Measurements from ENCODE around the gene CAMK2D. TPM values are rescaled to one million over a fixed set of nuclear protein-coding genes. Genes with fewer than 3 reads are reported as not detected.

The CAMK2D gene
- total RNA-seq, 1 donor = 378 TPM

GRCh38 chr4:113556382-113557134 is 205.0 kb downstream of the CAMK2D start:
- no peak for DNase-seq (ENCODE audit: low read depth)
- no peak for TF ChIP-seq CTCF (IDR thresholded peaks at IDR 0.05; ENCODE audit: insufficient read depth, low read length)

GRCh38 chr4:113555868-113556267 is 205.7 kb downstream of the CAMK2D start:
- TF ChIP-seq CTCF (IDR thresholded peaks at IDR 0.05; ENCODE audit: insufficient read depth, low read length) = no peak
- no peak overlapping the region for H3K4me3 ChIP-seq (ENCODE audit: low read depth, low read length)
- peak; percentile 89 for DNase-seq (ENCODE audit: low read depth)

More at GRCh38 chr4:113556382-113557134, 205.0 kb downstream of the CAMK2D start:
- H3K4me3 ChIP-seq (ENCODE audit: low read depth, low read length) = no peak overlapping the region

- DNase-seq (ENCODE audit: low read depth) = no peak
- no peak overlapping the region for H3K4me3 ChIP-seq (ENCODE audit: low read depth, low read length)
- no peak for TF ChIP-seq CTCF (IDR thresholded peaks at IDR 0.05; ENCODE audit: insufficient read depth, low read length)
These were observed 208.5 kb downstream of the CAMK2D start for GRCh38 chr4:113553082-113553481.

GRCh38 chr4:113550510-113550909 is 211.0 kb downstream of the CAMK2D start:
- H3K4me3 ChIP-seq (ENCODE audit: low read depth, low read length) = no peak overlapping the region
- no peak for DNase-seq (ENCODE audit: low read depth)
- no peak for TF ChIP-seq CTCF (IDR thresholded peaks at IDR 0.05; ENCODE audit: insufficient read depth, low read length)

- H3K4me3 ChIP-seq (ENCODE audit: low read depth, low read length) = no peak overlapping the region
- DNase-seq (ENCODE audit: low read depth) = no peak
- no peak for TF ChIP-seq CTCF (IDR thresholded peaks at IDR 0.05; ENCODE audit: insufficient read depth, low read length)
These were observed 213.2 kb downstream of the CAMK2D start for GRCh38 chr4:113548303-113548702.

- DNase-seq (ENCODE audit: low read depth) = peak; percentile 96
- peak; percentile 97 for TF ChIP-seq CTCF (IDR thresholded peaks at IDR 0.05; ENCODE audit: insufficient read depth, low read length)
- no peak overlapping the region for H3K4me3 ChIP-seq (ENCODE audit: low read depth, low read length)
These were observed 214.0 kb downstream of the CAMK2D start for GRCh38 chr4:113547487-113548042.

Data from fibroblast of the aortic adventitia (primary cell).